HG03354 (cell line): ENCODE data around the gene CHEK2.
"Not testable (repeated sequence)": the region's sequence is repeated elsewhere in the genome, so short reads cannot be mapped to it uniquely, and the experiment has no call there.

Experiments
- ATAC-seq: cut with Tn5 transposase; IDR thresholded peaks from one replicate; pipeline ENCODE4 v1.9.1; 2021; ENCODE audit warnings: mild to moderate bottlenecking; ENCODE audit not compliant: unreplicated experiment, poor library complexity, severe bottlenecking

CHEK2 gene

GRCh38 chr22:28743852-28744251 lies 2.2 kb upstream of the CHEK2 start:
- no peak for ATAC-seq

- no peak for ATAC-seq
Measured at GRCh38 chr22:28742562-28742962, 942 bp upstream of the CHEK2 start.

DNA sequence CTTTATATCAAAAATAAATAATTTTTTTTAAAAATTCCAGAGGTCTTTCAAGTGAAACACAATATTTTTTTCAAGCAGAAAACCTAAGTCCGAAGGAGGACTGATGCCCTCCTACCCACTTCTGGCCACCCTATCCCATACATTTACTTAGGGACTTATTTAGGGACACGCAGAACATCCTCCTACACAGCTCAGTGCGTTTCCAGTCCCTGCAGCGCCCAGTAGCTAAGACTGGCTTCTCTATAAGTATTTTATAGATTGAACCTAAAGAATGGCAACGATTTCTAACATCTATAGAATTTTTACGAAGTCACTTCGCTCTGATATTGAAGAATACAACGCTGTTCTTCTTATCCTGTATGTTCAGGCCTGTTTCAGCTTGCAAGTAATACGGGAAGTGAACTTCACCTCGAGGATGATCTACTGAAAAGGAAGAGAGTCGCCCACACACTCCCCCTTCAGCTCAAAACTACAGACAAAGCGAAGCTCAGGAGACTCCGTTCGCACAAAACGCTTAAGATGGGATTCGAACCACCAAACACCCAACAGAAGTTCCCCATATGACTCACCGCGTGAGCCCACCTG lies 328 bp downstream of the CHEK2 start:
- no peak for ATAC-seq

GRCh38 chr22:28738876-28739275 lies 2.7 kb downstream of the CHEK2 start:
- ATAC-seq: not testable (repeated sequence)

GRCh38 chr22:28737701-28738100 lies 3.9 kb downstream of the CHEK2 start:
- no peak for ATAC-seq

DNA sequence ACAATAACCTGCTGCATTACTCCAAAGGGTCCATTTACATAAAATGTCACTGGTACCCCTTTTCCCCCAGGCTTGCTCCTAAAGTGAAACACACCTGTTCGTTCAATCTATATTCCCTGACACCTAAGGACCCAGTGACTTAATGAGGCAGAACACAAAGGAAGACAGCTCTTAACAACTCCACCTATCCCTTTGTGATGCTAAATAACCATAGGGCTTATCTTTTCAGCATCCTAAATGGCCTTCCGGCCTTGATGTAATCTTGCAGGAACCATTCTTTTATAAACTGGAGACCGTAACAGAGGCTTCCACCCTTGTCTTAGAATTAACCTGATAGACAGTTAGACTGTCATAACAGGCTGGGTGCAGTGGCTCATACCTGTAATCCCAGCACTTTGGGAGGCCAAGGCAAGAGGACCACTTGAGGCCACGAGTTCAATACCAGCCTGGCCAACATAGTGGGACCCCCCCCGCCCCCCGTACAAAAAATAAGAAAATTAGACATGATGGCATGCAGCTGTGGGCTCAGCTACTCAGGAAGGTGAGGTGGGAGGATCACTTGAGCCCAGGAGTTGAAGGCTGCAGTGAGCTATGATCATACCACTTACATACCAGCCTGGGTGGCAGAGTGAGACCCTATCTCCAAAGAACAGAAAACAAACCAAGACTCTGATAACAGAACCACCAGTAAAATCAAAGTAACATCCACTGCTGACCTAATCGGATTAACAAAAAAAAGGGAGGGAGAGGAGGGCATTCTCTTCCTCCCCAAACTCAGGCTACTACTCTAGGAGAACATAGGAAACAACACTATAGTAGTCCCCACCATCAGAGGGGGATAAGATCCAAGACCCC lies 5.1 kb downstream of the CHEK2 start:
- ATAC-seq: no peak

GRCh38 chr22:28734393-28734792 lies 7.2 kb downstream of the CHEK2 start:
- no peak for ATAC-seq

- no peak for ATAC-seq
Measured at GRCh38 chr22:28730179-28730578, 11.4 kb downstream of the CHEK2 start.

GRCh38 chr22:28728621-28729313 lies 12.9 kb downstream of the CHEK2 start:
- ATAC-seq: no peak

GRCh38 chr22:28728002-28728401 lies 13.6 kb downstream of the CHEK2 start:
- no peak for ATAC-seq

DNA sequence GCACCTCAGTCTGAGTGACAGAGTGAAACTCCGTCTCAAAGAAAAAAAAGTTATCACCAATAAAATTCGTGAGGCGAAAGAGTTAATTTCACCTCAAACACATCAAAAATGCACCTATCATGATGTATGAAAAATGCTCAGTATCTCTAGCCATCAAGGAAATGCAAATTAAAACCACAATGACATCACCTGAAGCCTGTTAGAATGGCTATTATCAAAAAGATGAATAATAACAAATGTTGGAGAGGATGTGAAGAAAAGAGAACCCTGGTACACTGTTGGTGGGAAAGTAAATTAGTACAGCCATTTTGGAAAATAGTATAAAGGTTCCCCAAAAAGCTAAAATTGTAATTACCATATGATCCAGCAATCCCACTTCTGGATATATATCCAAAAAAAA lies 23.6 kb downstream of the CHEK2 start:
- no peak for ATAC-seq

- no peak for ATAC-seq
Measured at GRCh38 chr22:28716686-28717085, 24.9 kb downstream of the CHEK2 start.

DNA sequence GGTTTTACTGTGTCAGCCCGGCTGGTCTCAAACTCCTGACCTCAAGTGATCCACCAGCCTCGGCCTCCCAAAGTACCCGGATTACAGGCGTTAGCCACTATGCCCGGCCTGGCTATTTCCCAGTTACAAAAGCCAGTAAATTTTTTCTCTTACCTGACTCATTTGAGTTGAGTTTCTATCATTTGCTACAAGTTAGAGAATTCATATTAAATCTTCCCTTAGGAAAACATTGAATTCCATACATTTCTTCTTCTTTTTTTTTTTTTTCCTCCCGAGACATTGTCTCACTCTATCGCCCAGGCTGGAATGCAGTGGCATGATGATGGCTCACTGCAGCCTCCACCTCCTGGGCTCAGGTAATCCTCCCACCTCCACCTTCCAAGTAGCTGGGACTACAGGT lies 26.0 kb downstream of the CHEK2 start:
- no peak for ATAC-seq

DNA sequence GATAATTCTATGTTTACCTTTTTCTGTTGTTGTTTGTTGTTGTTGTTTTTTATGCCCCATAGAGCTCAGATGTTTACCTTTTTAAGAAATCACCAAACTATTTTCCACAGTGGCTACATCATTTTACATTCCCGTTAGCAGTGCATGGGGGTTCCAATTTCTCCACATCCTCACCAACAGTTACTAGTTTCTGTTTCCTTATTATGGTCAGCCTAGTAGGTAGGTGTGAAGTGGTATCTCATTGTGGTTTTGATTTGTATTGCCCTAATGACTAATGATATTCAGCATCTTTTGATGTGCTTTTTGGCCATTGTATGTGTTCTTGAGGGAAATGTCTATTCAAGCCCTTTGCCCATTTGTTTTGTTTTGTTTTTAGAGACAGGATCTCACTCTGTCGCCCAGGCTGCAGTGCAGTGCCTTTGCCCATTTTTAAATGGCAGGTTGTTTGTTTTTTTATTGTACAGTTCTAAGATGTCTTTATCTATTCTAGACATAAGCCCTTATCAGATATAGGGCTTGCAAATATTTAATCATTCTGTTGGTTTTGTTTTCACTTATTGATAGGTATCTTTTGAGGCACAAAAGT lies 27.5 kb downstream of the CHEK2 start:
- no peak for ATAC-seq

- ATAC-seq: no peak
Measured at GRCh38 chr22:28711820-28712777, 29.5 kb downstream of the CHEK2 start.

DNA sequence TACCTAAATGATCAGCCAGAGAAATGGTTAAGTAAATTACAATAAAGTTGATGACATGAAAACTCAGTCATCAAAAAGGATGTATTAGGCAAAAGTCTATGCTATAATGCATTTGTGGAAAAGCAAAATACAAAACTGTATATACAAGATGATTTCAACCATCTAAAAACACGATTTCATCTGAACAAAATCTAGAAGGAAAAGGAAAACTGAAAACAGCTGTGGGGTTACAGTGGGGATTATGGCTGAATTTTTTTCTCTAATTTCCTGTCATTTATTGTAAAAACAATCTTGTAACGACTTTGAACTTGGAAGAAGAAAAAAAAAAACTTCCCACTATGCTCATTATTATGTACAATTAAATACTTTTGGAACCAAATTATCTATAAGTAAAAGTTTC lies 30.3 kb downstream of the CHEK2 start:
- ATAC-seq: no peak

DNA sequence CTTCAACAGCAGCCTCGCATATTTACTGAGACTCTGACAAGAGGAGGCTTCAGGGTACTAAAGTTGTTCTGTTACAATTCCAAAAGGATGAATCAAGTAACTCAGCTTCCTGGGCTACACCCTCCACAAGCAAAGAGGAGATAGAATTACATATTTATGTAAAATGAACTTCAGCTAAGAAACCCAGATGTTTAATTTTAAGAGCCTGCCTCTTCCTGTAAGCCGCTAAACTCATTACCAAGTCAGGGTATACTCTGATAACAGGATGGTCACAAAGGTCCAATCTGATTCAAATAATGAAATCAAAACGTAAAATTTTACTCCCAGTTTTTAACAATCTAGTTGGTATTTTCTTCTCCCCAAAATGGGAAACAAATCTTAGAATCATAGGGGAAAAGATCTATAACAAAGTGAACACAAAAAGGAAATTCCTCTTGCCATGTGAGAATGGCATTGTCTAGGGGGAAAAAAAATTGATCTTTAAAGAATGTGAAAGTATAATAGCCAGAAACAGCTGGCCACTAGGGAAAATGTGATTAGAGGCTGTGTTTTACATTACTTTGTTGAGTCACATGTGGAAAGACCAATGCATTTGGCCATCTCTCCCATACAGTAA lies 30.9 kb downstream of the CHEK2 start:
- no peak for ATAC-seq

DNA sequence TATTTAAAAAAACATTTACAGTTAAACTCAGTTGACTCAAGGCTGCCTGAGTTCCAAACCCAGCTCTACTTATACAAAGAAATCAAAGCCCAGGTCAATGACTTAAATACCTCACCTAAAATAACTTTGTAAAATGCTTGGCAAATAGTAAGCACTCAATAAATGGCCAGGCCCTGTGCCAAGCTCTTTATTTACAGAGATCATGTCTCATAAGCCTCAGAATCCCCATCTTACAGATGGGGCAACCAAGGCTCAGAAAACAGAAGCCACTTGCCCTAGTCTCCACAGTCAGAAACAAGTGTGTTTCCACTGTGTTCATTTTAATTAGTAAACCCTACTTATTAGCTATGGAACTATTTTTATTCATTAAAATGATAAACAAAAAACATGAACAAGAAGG lies 31.5 kb downstream of the CHEK2 start:
- ATAC-seq: no peak

DNA sequence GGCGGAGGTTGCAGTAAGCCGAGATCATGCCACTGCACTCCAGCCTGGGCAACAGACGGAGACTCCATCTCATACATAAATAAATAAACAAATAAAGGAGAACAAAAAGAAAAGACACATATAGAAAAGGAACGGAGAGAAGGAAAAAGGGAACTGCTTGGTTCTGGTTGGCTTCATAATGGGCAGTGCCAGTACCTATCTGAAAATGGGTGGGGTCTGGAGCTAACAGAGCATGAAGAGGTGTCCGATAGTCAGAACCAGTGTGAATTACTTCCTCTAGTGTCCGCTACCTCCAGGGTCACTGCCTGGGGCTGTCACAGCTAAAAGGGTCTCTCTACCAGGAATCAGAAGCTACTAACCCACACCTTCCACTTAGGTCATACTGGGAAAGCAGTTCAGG lies 34.8 kb downstream of the CHEK2 start:
- ATAC-seq: no peak
